Duodenal mucosa (tissue), 2 donors: ENCODE results near the gene ARHGAP33.
"Not testable (repeated sequence)": the region's sequence is repeated elsewhere in the genome, so short reads cannot be mapped to it uniquely, and the experiment has no call there.

Experiments used
- H3K27ac ChIP-seq: one replicate; pipeline ENCODE4 v1.7.0; 2013; ENCODE audit warnings: low read depth, low read length
- H3K27me3 ChIP-seq, 2 donors: one replicate each; pipeline ENCODE4 v1.7.0; 2013; ENCODE audit warnings: low read length in 2 of 2, control low read depth in 1 of 2; ENCODE audit not compliant: insufficient read depth in 2 of 2, control insufficient read depth in 1 of 2
- H3K36me3 ChIP-seq, 2 donors: one replicate each; pipeline ENCODE4 v1.7.0; 2013; ENCODE audit warnings: low read length in 2 of 2, control low read depth in 1 of 2; ENCODE audit not compliant: insufficient read depth in 2 of 2, control insufficient read depth in 1 of 2
- H3K4me1 ChIP-seq, 2 donors: one replicate each; pipeline ENCODE4 v1.7.0; 2013; ENCODE audit warnings: low read length in 2 of 2, control low read depth in 1 of 2; ENCODE audit not compliant: insufficient read depth in 2 of 2, control insufficient read depth in 1 of 2
- H3K4me3 ChIP-seq, 2 donors: one replicate each; pipeline ENCODE4 v1.7.0; 2013; ENCODE audit warnings: low read length in 2 of 2, low read depth in 1 of 2
- H3K9ac ChIP-seq, 2 donors: one replicate each; pipeline ENCODE4 v1.7.0; 2013; ENCODE audit warnings: low read length in 2 of 2, low read depth in 1 of 2
- H3K9me3 ChIP-seq, 2 donors: one replicate each; pipeline ENCODE4 v1.7.0; 2013; ENCODE audit warnings: low read length in 2 of 2, control low read depth in 1 of 2; ENCODE audit not compliant: control insufficient read depth in 1 of 2

The ARHGAP33 gene

GRCh38 chr19:35788205-35788960 lies 13.0 kb downstream of the ARHGAP33 start:
- Histone ChIP-seq H3K27ac (no peak overlapping the region), H3K36me3 (no peaks in the 10 kb centered on the region), H3K9me3 (no peaks in the 10 kb centered on the region), H3K9ac (no peak overlapping the region), H3K4me1 (no peaks in the 10 kb centered on the region), H3K4me3 (no peak overlapping the region), H3K27me3 (no peaks in the 10 kb centered on the region)

GRCh38 chr19:35789195-35789977 lies 14.0 kb downstream of the ARHGAP33 start:
- no peaks in the 10 kb centered on the region for H3K9me3 ChIP-seq
- no peak overlapping the region for H3K9ac ChIP-seq
- H3K27ac ChIP-seq = no peak overlapping the region
- no peak overlapping the region for H3K4me3 ChIP-seq
- H3K4me1 ChIP-seq = no peaks in the 10 kb centered on the region
- H3K36me3 ChIP-seq = no peaks in the 10 kb centered on the region
- no peaks in the 10 kb centered on the region for H3K27me3 ChIP-seq

GRCh38 chr19:35789978-35790944 lies 14.9 kb downstream of the ARHGAP33 start:
- Histone ChIP-seq H3K4me3 (no peak overlapping the region), H3K9me3 (no peaks in the 10 kb centered on the region), H3K4me1 (no peaks in the 10 kb centered on the region), H3K9ac (no peak overlapping the region), H3K27me3 (no peaks in the 10 kb centered on the region), H3K36me3 (no peaks in the 10 kb centered on the region), H3K27ac (no peak overlapping the region)

DNA sequence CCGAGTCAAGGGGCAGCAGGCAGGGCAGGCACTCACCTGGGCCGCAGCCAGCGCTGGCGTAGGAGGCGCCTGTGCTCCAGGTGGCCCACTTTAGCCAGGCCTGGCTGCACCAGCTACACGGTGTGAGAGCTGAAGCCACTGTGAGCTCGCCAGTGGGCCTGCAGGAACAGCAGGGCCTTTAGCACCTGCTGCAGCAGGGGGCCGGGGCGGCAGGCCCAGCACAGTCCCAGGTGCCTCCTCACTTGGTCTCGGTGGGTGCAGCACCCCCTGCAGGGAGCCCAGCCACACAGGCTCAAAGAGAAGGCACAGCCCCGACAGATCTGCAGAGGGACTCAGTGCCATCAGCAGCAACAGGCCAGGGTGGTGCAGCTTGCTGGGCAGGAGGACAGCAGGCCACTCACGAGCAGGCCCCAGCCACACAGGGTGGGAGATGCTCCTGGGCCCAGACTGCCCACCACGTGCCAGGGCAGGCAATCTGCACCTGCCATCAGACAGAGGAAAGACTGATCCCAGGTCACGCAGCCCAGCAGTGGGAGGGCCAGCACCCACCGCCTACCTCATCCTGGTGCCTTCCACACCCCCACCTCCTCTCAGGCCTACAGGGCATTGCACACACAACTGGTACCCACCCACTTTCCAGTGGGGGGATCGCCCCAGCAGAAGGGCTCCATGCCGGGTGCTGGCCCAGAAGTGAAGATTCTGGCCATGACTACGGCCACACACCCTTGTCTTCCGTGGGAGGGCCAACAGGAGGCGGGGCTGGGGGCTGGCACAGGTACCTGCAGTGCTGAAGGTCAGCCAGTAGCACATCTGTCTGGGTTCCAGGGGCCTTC lies 15.8 kb downstream of the ARHGAP33 start:
- Histone ChIP-seq H3K9me3 (no peaks in the 10 kb centered on the region), H3K9ac (no peak overlapping the region), H3K27me3 (no peaks in the 10 kb centered on the region), H3K4me1 (no peaks in the 10 kb centered on the region), H3K4me3 (no peak overlapping the region), H3K27ac (no peak overlapping the region), H3K36me3 (no peaks in the 10 kb centered on the region)

- no peaks in the 10 kb centered on the region for H3K4me1 ChIP-seq
- H3K36me3 ChIP-seq = no peaks in the 10 kb centered on the region
- no peaks in the 10 kb centered on the region for H3K9me3 ChIP-seq
- H3K27ac ChIP-seq = no peak overlapping the region
- H3K9ac ChIP-seq = no peak overlapping the region
- H3K4me3 ChIP-seq = no peak overlapping the region
- peaks cover 0 to 6% of the 10 kb centered on the region in 2 donors for H3K27me3 ChIP-seq
These were observed 16.5 kb downstream of the ARHGAP33 start for GRCh38 chr19:35791814-35792279.

DNA sequence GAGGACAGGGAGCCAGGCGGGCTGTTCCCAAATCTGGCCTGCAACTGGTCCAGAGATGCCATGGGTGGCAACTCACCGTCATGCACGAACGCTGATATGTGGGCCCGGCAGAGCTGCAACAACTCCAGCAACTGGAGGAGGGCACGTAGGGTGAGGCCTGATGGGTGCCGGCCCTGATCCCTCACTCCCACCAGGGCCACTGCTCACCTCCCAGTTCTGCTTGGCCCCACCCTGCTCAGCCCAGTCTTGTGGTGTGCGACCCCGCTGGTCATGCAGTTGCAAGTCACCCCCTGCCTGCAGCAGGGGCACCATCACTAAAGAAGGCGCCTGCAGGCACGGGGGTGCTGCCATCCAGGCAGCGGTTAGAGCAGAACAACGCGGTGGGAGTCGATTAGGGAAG lies 16.9 kb downstream of the ARHGAP33 start:
- H3K9me3 ChIP-seq = no peaks in the 10 kb centered on the region
- H3K27me3 ChIP-seq = peaks cover 1 to 9% of the 10 kb centered on the region in 2 donors
- H3K27ac ChIP-seq = no peak overlapping the region
- H3K4me3 ChIP-seq = no peak overlapping the region
- no peak overlapping the region for H3K9ac ChIP-seq
- H3K4me1 ChIP-seq = no peaks in the 10 kb centered on the region
- no peaks in the 10 kb centered on the region for H3K36me3 ChIP-seq

DNA sequence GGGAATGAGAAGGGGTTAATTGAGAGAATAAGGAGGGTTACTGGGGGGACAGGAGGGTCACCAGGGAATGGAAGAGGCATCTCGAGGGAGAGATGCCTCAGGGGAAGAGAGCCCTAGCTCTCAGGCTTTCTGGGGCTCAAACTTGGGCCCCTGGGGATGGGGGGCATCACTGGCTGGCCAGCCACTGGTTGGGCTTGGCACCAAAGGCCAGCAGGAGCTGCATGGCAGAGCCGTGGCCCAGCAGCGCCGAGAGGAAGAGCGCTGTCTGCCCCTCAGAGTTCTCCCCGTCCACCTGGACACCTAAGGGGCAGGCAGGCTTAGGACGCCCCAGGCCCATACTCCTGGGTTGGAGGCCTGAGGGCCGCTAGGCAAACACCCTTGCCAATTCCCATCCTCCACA lies 17.5 kb downstream of the ARHGAP33 start:
- Histone ChIP-seq H3K27me3 (peaks cover 7 to 13% of the 10 kb centered on the region in 2 donors), H3K4me3 (no peak overlapping the region), H3K27ac (no peak overlapping the region), H3K4me1 (no peaks in the 10 kb centered on the region), H3K36me3 (no peaks in the 10 kb centered on the region), H3K9ac (no peak overlapping the region), H3K9me3 (no peaks in the 10 kb centered on the region)

DNA sequence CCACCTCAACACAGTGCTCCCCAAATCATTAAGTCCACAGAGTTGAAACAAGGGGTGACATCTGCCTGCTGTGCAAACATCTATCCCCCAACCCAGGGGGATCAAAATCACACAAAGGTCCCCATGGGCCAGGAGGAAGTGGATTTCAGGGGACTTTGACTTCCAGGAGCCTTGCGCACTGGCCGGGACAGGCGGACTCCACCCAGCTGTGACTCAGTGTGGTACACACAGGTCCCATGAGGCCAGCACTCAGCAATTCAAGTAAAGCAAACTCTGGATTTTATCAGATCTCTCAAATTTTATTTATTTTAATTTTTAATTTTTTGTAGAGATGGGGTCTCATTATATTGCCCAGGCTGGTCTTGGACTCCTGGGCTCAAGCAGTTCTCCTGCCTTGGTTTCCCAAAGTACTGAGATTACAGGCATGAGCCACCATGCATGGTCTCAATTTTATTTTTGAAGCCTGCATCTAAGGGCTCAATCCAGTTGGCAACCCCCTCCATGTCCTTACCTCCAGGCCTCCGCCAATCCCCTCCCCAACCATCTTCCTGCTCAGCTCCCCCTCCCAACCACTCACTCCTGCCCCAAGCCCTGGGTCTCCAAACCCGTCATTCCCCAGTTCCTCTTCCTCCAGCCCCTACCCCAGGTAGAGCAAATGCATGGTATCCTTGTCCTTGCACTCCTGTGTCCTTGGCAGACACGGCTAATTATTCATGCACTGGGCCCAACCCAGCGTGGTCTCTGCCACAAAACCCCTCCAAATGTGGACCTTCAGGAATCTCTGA lies 18.2 kb downstream of the ARHGAP33 start:
- H3K4me1 ChIP-seq = no peaks in the 10 kb centered on the region
- no peak overlapping the region for H3K27ac ChIP-seq
- H3K9ac ChIP-seq = no peak overlapping the region
- peaks cover 7 to 14% of the 10 kb centered on the region in 2 donors for H3K27me3 ChIP-seq
- H3K9me3 ChIP-seq = no peaks in the 10 kb centered on the region
- H3K4me3 ChIP-seq = no peak overlapping the region
- no peaks in the 10 kb centered on the region for H3K36me3 ChIP-seq

DNA sequence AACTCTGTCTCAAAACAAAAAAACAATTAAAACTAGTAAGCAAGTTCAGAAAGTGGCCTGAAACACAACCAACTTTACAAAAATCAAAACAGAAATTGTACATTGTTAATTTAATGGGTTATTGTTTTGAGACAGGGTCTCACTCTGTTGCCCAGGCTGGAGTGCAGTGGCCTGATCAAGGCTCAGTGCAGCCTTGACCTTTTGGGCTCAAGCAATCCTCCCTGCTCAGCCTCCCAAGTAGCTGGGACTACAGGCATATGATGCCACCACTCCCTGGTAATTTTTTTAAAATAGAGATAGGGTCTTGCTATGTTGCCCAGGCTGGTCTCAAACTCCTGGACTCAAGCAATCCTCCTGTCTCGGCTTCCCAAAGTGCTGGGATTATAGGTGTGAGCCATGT lies 20.2 kb downstream of the ARHGAP33 start:
- not testable (repeated sequence) for H3K4me3 ChIP-seq, H3K27ac ChIP-seq, H3K36me3 ChIP-seq, H3K9me3 ChIP-seq, H3K9ac ChIP-seq, H3K4me1 ChIP-seq
- peaks cover 7 to 14% of the 10 kb centered on the region in 2 donors for H3K27me3 ChIP-seq
